ENCODE measurements around the gene TSPEAR. TPM values are rescaled to one million over a fixed set of nuclear protein-coding genes. Genes with fewer than 3 reads are reported as not detected.
A peak's percentile ranks its signal among the peaks of the same experiment; 100 is the strongest.
"Not testable (repeated sequence)": the region's sequence is repeated elsewhere in the genome, so short reads cannot be mapped to it uniquely, and the experiment has no call there.

Gene TSPEAR
- total RNA-seq, 1 donor from 2014 or later, result not detected

DNA sequence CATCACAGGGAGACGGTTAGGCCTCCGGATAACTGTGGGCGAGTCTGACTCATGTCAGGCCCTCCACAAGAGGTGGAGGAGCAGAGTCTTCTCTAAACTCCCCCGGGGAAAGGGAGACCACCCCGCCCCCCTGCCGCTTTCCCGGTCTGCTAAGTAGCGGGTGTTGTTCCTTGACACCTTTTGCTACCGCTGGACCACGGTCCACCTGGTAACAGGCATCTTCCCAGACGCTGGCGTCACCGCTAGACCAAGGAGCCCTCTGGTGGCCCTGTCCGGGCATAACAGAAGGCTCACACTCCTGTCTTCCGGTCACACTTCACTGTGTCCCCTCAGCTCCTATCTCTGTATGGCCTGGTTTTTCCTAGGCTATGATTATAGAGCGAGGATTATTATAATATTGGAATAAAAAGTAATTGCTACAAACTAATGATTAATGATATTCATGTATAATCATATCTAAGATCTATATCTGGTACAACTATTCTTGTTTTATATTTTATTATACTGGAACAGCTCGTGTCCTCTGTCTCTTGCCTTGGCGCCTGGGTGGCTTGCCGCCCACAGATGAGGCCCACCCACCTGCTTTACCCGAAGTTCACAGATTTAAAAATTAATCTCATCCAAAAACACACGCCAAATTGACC, 231.7 kb downstream of the TSPEAR start:
- not testable (repeated sequence) for H3K4me3 ChIP-seq (ENCODE audit: low read depth, low read length); DNase-seq (ENCODE audit: low read depth)
- TF ChIP-seq, protein P1, sequence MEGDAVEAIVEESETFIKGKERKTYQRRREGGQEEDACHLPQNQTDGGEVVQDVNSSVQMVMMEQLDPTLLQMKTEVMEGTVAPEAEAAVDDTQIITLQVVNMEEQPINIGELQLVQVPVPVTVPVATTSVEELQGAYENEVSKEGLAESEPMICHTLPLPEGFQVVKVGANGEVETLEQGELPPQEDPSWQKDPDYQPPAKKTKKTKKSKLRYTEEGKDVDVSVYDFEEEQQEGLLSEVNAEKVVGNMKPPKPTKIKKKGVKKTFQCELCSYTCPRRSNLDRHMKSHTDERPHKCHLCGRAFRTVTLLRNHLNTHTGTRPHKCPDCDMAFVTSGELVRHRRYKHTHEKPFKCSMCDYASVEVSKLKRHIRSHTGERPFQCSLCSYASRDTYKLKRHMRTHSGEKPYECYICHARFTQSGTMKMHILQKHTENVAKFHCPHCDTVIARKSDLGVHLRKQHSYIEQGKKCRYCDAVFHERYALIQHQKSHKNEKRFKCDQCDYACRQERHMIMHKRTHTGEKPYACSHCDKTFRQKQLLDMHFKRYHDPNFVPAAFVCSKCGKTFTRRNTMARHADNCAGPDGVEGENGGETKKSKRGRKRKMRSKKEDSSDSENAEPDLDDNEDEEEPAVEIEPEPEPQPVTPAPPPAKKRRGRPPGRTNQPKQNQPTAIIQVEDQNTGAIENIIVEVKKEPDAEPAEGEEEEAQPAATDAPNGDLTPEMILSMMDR (conservative IDR thresholded peaks at IDR 0.05; ENCODE audit: low read depth, low read length), result peak; percentile 54

DNA sequence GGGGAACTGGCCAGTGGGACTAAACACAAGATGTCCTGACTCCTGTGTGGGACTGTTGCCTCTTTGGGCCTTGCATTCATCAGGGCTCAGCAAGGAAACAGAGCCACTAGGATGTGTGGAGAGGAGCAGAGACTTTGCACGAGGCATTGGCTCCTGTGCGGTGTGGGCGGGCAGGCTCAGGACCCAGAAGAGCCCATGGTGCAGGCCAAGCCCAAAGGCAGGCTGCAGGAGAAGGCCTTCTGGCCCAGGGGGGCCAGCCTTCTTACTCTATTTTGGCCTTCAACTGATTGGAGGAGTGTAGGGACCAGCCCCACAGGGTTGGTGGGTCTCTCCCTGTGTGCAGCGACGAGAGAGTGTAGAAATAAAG, 232.6 kb downstream of the TSPEAR start:
- no peak for DNase-seq (ENCODE audit: low read depth)
- no peak overlapping the region for H3K4me3 ChIP-seq (ENCODE audit: low read depth, low read length)
- TF ChIP-seq, protein P1 (conservative IDR thresholded peaks at IDR 0.05; ENCODE audit: low read depth, low read length), result no peak

DNA sequence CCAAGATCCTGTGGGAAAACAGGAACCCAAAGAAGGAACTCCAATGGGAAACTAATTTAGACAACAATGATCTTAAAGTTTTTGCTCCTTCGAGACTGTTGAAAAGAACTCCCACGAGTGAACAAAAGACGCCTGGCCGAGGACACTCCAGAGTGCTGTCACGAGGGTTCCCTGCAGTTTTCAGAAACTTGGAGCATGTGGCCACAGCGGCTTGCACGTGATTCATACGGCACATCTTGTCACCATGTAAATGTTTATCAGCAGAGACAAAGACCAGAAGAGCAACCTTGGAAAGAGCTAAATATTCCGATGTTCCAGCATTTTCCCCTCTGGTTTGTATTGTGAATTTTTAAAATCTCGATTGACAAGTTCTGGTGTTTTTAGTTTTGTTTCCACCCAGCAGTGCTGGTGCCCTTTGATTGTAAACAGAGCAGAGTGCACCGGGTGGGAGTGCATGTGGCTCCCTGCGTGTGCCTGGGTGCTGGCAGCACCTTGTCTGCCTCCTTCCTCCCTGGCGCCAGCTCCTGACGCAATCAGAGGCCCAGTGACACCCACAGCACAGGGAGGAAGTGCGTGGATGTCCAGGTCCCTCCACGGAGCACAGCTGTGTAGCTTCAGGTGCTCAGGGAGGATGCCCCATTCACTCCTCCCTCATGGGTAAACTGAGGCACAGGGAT, 233.1 kb downstream of the TSPEAR start:
- no peak for DNase-seq (ENCODE audit: low read depth)
- no peak overlapping the region for H3K4me3 ChIP-seq (ENCODE audit: low read depth, low read length)
- TF ChIP-seq, protein P1 (conservative IDR thresholded peaks at IDR 0.05; ENCODE audit: low read depth, low read length), result no peak

DNA sequence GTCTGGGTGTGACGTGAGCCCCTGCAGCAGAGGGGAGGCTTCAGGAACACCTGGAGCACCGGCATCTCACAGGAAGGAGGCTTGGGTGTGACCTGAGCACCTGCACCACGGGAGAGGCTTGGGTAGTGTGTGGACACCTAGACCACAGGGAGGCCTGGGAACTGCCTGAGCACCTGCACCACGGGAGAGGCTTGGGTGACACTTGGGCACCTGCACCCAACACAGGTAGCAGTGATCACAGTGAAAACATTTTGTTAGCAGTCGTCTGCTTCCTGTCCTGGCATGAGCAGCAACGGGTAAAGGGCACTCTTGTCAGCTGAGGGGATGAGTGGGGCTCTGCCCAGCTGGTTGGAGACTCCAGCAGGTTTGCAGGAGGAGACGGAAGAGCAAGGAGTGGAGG, 233.7 kb downstream of the TSPEAR start:
- no peak for DNase-seq (ENCODE audit: low read depth)
- TF ChIP-seq, protein P1 (conservative IDR thresholded peaks at IDR 0.05; ENCODE audit: low read depth, low read length), result no peak
- no peak overlapping the region for H3K4me3 ChIP-seq (ENCODE audit: low read depth, low read length)

DNA sequence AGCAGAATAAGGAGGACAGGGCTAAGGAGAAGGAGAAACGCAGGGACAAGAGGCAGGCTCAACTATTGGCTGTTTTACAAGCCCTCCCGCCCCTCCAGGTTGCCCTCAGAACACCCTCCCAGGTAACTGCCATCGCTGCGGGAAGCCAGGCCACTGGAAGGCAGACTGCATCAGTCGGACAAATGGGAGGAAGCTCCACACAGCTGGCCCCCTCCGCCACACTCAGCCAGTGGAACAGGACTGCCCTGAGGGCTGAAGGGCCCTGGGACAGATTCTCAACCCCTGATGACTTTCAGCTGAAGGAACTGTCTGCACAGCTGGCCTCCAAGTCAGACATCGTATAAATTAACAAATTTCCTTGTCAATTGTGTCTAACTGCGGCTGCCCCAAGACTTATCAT, 234.2 kb downstream of the TSPEAR start:
- no peak for DNase-seq (ENCODE audit: low read depth)
- TF ChIP-seq, protein P1 (conservative IDR thresholded peaks at IDR 0.05; ENCODE audit: low read depth, low read length), result no peak
- no peak overlapping the region for H3K4me3 ChIP-seq (ENCODE audit: low read depth, low read length)

DNA sequence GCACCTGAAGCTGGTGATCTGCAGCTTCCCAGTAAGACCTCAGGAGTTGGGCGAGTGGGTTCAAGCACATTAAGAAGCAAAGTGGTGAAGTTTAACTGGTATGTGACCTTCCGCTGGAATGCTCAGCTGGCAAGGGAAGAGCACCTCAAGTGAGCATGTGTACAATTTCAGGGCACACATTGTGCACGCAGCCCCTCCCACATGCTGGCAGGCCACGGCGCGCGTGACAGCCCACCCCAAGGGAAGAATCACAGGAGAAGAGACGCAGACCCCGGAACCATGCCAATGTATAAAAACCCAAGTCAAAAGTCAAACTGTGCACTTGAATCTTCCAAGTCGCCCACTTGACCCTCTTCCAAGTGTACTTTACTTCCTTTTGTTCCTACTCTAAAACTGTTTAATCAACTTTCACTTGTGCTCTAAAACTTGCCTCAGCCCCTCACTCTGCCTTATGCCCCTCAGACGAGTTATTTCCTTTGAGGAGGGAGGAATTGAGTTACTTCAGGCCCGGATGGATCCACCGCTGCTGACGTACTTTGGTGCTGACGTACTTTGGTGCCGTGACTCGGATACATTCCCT, 236.0 kb downstream of the TSPEAR start:
- H3K4me3 ChIP-seq (ENCODE audit: low read depth, low read length), result no peak overlapping the region
- TF ChIP-seq, protein P1 (conservative IDR thresholded peaks at IDR 0.05; ENCODE audit: low read depth, low read length), result no peak
- no peak for DNase-seq (ENCODE audit: low read depth)

All from epithelial cell of proximal tubule (primary cell).